NCI-H146 treated with DMSO at 0.1 percent for 48 hours (cell line): ENCODE results near the gene BTRC.
"Not testable (repeated sequence)": the region's sequence is repeated elsewhere in the genome, so short reads cannot be mapped to it uniquely, and the experiment has no call there.

Source experiments
- DNase-seq: peaks from one replicate; lab custom pipeline; 2025; ENCODE audit not compliant: unreplicated experiment; lab: John Stamatoyannopoulos, UW

The BTRC gene

DNA sequence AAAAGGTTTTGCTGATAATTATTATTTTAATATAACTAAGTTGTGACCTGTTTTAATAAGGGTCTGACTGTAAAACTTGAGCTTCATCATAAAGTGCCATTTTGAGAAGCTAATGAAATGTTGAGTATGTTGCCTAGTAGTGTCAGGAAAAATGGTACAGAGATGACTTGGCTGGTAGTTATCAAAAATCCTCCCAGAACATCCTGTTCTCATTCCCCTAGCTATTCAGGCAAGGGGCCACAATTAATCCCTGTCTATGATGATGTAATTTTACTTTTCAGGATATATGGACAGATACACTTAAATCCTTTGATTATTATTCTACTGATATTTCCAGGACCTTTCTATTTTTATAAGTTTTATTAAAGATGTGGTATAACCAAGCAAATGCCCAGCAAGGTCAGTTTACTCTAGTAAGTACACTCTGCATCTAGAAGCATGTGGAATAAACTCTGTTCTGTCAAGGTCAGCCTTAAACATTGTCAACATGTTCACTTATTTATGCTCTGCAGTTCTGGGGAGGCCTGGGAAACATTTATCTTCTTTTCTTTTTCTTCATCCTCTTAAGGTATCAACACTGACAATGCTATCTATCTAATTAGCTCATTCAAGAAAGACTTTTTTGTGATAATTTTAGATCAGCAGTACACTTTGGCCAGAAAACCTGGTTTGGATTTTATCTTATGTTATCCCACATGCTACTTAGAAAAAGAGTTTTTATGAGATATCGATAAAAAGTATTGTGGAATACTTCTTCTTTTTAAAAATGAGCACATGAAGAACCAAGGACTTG lies 32.1 kb downstream of the BTRC start:
- no peak for DNase-seq

DNA sequence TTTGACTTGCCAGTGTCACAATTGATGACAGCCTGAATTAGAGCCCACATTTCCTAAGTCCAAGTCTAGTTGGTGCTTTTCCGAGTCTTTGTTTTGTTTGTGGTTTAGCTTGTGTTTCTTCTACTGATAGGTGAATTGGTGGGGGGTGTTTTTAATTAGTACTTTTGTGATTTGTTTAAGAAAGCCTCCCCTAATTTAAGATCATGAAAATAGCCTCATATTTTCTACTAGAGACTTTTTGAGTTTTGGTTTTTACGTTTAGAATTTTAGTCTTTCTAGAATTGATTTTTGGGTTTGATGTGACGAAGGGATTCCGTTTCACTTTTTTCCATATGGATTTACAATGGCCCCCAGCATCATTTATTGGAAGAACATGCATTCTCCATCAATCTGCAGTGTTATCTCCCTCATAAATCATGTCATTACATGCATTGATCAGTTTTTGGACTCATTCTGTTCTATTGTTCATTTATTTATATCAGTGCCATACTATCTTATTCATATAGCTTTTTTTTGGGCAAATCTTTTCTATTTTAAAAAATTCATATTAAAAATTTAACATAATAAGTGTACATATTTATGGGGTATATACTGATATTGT lies 32.8 kb downstream of the BTRC start:
- no peak for DNase-seq

DNA sequence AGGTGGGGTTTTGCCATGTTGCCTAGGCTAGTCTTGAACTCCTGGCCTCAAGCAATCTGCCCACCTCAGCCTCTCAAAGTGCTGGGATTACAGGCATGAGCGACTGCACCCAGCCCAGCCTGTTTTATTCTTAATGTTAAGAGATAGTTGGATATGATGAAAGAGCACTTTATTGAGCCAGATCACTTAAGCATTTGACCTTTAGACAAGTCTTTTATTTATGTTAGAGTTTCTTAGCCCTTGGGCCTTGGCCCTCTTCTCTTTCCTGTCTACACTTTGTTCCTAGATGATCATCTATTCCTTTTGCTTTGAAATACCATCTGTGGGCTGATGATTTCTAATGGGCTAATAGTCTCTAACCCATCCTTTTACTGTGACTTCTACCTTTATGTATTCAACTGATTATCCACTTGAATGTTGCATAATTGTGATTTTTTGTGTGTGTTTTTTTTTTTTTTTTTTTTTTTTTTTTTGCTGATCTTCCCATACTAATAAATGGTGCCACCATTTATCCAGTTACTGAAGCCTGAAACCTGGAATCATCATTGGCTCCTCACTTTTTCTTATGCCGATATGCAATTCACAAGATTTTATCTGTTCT lies 34.8 kb downstream of the BTRC start:
- DNase-seq: no peak

DNA sequence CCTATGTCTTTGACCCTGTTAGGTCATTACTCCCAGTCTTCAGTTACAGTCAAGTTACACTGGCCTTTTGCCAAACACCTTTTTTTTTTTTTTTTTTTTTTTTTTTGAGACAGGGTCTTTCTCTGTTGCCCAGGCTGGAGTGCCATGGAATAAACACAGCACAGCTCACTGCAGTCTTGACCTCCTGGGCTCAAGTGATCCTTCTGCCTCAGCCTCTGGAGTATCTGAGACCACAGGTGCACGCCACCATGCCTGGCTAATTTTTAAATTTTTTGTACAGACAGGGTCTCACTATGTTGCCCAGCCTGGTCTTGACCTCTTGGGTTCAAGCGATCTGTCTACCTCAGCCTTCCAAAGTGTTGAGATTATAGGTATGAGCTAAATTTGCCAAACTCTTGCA lies 35.6 kb downstream of the BTRC start:
- not testable (repeated sequence) for DNase-seq

DNA sequence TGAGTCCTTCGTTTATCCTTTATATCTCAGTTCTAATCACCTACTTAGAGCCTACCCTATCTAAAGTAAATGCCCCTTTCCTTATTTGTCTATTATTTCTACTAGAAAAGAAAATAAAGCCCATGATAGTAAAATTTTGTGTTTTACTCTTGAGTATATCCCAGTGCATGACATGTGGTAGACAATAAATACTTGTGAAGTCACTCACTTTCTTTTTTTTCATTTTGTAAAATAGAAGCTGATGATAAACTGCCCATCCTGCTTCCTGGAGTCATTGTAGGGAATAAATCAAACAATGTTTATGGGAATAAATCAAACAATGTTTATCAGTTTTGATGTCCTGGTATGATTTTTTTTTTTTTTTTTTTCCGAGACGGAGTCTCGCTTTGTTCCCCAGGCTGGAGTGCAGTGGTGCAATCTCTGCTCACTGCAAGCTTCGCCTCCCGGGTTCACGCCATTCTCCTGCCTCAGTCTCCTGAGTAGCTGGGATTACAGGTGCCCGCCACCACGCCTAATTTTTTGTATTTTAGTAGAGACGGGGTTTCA lies 36.1 kb downstream of the BTRC start:
- DNase-seq: no peak

DNA sequence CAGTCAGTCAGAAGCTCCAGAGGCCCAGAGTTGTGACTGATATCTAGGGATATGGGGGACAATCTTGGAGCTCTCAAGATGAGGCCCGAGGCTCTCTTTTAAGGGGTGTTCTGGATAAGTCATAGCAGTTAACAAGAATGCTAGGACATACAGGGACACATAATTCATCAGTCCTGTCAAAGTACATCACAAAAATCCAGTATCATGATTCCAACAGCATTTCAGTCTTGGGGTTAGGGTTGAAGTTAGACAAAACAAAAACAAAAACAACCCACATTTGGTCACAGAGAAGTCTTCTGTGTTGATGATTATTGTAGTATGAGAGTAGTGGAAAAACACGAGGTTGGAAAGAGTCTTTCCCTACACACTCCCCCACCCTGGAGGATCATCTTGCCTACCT lies 39.4 kb downstream of the BTRC start:
- DNase-seq: no peak

DNA sequence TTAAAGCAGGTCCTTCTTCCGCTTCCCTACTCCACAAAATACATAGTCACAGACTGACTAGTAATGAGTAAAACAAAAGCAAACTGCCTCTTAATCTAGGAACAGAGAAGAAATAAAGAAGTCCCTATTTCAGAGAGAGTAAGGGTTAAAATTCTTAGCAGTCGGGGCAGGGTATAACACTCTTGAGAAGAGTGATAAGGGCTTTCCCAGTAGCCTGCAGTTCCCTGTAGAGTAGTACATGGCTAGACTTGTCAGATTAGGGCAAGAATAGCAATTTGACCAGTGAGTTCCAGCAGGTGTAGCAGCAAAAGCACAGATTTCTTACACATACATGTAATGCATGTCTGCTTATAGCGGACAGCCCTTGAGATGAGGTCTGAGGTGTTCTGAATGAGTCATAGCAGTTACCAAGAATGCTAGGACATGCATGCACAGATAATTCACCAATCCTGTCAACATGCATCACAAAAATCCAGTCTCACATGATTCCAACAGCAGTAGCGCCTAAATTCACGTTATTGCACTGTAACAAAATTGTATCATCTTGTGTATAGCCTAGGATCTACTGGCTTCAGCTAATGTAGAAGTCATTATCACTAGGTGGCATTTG lies 40.7 kb downstream of the BTRC start:
- DNase-seq: no peak

DNA sequence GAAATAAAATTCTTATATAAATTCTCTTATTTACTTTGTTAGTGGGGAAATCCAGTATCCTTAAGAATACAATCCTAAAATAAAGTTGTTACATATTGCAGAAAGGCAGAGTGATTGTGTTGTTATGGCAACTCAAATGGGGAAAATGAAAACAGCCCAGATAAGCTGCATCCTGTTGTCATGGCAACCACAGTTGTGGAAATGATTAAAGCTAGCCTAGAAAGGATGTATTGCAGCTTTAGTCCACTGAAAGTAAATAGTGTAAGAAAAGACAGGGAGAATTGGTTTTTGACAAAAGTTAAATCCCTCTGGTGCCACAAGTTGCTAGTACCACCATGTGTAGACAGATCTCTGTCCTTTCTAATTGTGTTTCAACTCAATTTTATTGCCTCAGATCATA lies 43.2 kb downstream of the BTRC start:
- peak; percentile 8 for DNase-seq

DNA sequence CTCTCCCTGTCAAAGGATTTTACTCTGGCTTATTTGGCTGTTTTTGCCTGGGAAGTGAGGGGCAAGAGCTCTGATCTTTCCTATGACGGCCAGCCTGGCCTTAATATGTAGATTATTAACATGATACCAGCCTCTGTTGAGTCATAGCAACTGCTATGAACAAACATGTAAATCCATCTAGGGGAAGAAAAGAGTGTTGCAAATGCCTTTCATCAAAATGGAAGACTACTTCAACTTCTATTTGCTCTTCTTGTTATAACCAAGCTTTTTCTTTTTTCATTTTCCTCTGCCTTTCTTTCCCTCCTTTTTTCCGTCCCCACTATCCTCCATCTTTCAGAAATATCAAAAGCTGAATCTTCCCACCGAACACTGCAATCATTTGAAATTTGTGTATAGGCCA lies 46.6 kb downstream of the BTRC start:
- DNase-seq: no peak

DNA sequence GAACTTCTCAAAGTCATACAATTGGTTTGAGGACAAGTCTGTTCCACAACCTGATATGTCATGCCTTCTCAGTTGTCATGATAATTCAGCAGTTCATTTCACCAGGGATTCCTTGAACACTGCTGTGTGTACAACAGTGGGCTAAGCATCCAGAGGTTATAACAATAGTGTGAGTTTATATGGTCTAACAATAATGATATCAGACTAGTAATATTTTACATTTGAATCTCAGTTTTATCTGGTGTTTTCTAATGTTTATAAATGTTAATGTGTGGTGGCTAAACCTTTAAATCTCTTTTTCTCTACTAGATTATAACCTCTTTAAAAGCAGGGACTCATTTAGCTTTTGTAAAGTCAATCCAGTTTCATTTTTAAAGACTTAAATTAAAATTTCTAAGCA lies 48.7 kb downstream of the BTRC start:
- DNase-seq: no peak

DNA sequence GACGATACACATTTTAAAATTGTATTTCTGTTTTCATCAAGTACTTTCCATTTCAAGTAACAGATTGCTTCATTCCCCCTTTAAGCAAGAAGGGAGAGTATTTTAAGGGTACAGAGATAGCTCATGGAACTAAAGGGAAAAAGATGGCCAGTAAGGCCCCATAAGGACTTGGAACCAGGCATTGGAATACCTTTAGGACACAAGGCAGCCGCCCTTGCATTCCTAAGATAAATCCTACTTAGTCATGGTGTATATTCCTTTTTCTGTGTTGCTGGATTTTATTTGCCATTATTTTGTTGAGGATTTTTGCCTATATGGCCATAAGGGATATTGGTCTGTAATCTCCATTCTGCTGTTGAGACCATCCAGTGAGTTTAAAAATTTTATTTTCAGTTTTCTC lies 49.2 kb downstream of the BTRC start:
- no peak for DNase-seq

DNA sequence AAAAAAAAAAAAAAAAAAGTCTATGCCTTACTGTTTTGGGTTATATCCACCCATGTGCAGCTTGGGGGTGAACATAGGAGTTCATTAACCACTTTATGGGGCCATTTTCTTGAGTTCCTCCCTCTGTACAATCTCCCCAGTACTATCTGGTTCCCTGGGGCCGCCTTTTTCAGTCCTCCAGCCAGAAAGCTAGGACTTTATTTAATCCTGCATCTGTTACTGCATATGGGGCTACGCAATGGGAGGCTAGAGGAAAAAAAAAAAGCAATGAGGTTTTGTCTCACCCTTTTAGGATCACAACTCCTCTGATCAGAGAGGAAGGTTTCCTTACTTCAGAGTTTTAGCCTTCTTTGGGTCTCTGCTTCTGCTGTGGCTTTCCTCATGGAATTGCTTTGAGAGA lies 51.0 kb downstream of the BTRC start:
- DNase-seq: no peak

DNA sequence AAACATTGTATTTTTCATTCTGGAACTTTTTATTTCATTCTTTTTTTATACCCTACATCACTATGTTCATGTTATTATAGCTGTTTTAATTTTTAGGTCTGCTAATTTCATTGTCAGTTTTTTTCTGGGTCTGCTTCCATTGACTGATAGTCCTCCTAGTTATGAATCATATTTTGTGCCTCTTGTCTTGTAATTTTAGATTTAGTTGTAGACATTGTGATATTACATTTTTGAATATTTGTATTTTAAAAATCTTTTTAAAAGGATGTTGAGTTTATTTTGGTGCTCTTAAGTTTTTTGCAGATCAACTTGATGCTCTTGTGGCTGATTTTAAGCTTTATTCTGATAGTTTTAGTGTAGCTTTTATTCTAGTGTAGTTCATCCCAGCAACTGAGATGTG lies 57.6 kb downstream of the BTRC start:
- no peak for DNase-seq

DNA sequence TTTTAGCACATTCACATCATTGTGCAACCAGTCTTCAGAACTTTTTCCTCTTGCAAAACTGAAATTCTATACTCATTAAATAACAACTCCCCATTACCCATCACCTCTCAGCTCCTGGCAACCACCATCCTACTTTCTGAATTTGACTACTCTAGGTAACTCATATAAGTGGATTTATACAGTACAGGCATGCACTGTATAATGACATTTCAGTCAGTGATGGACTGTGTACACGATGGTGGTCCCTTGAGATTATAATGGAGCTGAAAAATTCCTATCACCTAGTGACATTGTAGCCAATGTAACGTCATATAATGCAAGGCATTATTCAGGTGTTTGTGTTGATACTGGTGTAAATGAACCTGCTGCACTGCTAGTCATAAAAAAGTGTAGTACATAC lies 60.1 kb downstream of the BTRC start:
- no peak for DNase-seq

DNA sequence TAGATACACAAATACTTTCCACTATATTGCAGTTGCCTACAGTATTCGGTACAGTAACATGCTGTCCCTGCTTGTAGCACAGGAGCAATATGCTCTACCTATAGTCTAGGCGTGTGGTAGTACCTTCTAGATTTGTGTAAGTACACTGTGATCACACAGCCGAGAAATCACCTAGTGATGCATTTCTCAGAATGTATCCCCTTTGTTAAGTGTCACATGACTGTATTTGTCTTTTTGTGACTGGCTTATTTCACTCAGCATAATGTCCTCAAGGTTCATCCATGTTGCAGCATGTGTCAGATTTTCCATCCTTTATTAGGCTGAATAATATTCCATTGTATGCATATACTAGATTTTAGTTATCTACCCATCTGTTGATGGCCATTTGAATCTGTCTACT lies 61.9 kb downstream of the BTRC start:
- no peak for DNase-seq

DNA sequence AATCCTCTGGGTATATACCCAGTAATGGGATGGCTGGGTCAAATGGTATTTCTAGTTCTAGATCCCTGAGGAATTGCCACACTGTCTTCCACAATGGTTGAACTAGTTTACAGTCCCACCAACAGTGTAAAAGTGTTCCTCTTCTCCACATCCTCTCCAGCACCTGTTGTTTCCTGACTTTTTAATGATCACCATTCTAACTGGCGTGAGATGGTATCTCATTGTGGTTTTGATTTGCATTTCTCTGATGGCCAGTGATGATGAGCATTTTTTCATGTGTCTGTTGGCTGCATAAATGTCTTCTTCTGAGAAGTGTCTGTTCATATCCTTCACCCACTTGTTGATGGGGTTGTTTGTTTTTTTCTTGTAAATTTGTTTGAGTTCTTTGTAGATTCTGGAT lies 68.0 kb downstream of the BTRC start:
- DNase-seq: not testable (repeated sequence)

DNA sequence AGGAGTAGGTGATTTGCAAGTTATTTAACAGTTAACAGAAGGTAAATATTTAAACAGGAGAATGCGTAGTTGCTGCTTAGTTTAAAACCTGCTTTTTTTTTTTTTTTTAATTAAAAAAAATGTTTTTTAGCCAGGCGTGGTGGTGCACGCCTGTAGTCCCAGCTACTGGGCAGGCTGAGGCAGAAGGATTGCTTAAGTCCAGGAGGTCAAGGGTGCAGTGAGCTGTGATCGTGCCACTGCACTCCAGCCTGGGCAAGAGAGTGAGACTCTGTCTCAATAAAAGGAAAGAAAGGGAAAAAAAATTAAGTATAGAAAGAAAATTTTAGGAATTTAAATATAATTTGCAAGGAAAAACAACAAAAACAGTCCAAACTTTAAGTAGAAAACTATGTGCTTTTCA lies 71.6 kb downstream of the BTRC start:
- DNase-seq: no peak

DNA sequence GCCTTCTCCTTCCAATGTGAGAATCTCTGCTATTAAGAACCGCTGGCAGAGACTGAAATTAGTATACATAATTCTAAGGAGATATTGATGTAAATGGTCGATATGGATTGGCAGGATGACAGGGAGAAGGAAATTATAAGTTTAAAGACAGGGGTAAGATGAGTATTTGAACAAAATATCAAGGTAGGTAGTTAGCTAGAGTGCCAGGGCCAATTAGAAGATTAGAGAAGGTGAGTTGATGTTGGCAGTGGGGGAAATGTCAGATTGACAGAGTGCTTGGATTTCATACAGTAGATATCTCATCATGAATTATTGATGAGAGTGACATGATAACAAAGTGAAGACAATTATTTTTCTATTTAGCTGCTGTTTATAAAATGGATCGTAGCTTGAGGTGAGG lies 74.1 kb downstream of the BTRC start:
- no peak for DNase-seq

DNA sequence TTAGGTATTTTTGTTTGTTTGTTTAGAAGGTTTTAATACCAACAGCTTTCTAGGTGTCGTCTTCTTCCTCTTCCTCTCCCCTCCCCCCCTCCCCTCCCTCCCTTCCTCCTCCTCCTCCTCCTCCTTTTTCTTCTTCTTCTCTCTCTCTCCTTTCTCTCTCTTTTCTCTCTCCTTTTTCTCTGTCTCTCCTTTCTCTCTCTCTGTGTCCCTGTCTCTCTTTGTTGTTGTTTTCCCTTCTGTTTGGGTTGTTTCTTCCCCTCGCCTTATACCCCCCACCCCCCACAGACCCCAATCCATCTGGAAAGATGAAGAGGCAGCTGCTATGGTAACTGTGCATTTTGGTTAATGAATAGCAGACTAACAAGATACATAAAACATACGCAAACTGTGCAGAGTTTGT lies 75.5 kb downstream of the BTRC start:
- no peak for DNase-seq

DNA sequence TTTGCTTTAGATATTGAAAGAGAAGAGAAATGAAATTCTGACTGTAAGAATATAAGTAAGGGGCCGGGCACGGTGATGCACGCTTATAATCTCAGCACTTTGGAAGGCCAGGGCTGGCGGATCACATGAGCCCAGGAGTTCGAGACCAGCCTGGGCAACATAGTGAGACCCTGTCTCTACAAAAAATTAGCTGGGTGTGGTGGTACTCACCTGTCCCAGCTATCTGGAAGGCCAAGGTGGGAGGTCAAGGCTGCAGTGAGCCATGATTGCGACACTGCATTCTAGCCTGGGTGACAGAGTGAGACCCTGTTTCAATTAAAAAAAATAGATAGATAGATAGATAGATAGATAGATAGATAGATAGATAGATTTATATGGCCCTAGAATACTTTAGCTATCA lies 82.3 kb downstream of the BTRC start:
- DNase-seq: no peak

DNA sequence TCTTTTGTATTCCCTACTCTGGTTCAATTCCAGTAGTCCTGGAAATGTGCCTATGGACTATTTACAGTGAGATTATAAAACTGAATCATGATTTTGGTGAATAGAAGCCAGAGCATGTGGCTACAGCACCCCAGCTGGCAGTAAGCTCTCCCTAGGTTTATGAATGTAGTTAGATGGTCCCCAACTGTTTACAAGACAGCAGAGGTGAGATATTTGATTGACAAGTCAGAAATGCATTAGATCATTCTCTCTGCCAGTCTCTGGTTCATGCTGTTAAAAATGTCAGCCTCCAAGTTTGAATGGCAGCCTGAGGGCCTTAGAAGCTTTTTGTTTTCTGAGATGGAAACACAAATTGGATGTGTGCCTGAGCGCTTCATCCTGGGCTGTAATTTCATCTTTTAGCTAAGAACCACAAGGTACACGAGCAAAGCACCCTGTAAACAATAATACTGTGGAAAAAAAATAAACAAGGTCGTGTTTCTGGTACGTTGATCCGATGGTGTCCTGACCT lies 85.0 kb downstream of the BTRC start:
- no peak for DNase-seq
